GM12891 (cell line): ENCODE measurements around the gene ZFP36.

Experiments
- DNase-seq: peaks from one replicate; pipeline ENCODE4 v3.0.0; 2011; ENCODE audit warnings: low spot score; ENCODE audit not compliant: insufficient read length
- FAIRE-seq: peaks from 2 replicates; lab custom pipeline; 2011; peaks lifted over from hg19 to GRCh38; lab: Jason Lieb, UNC
- PAX5 ChIP-seq: IDR thresholded peaks from 2 replicates; pipeline ENCODE4 v1.6.1; 2011; ENCODE audit warnings: low read length, moderate library complexity, mild to moderate bottlenecking; ENCODE audit not compliant: insufficient read depth, severe bottlenecking
- POLR2A ChIP-seq: IDR thresholded peaks from 2 replicates; pipeline ENCODE4 v1.6.1; 2011; ENCODE audit warnings: low read depth, low read length, control low read depth
- POLR2AphosphoS5 ChIP-seq: IDR thresholded peaks from 2 replicates; pipeline ENCODE4 v1.6.1; 2011; ENCODE audit warnings: low read depth, low read length, control low read depth
- POU2F2 ChIP-seq: IDR thresholded peaks from 2 replicates; pipeline ENCODE4 v1.6.1; 2011; ENCODE audit warnings: low read depth, mild to moderate bottlenecking, control low read depth, low read length, moderate library complexity
- SPI1 ChIP-seq: IDR thresholded peaks from 2 replicates; pipeline ENCODE4 v1.6.1; 2011; ENCODE audit warnings: low read depth, low read length, control low read depth
- TAF1 ChIP-seq: IDR thresholded peaks from 2 replicates; pipeline ENCODE4 v1.6.1; 2011; ENCODE audit warnings: low read depth, low read length, control low read depth

Gene ZFP36

DNA sequence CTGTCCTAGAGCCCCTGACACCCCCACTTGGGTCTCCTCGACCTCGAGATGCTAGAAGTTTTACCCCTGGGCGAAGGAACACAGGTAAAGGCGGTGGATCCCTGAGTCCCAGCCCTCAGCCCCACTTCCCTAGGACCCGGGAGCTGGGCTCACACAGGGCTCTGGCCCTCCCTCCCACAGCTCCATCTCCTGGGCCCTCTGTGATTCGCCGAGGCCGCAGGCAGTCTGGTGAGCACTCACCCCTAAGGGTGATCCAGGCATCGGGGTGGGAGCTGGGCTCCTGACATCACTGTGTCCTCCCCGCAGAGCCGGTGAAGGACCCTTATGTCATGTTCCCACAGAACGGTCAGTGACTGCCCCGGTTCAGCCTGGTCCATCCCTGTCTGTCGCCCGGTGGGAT lies 14.1 kb downstream of the ZFP36 start:
- DNase-seq (no peak), FAIRE-seq (no peak)
- TF ChIP-seq POLR2AphosphoS5 (no peak), POLR2A (no peak), SPI1 (no peak), TAF1 (no peak), POU2F2 (no peak), PAX5 (no peak)

DNA sequence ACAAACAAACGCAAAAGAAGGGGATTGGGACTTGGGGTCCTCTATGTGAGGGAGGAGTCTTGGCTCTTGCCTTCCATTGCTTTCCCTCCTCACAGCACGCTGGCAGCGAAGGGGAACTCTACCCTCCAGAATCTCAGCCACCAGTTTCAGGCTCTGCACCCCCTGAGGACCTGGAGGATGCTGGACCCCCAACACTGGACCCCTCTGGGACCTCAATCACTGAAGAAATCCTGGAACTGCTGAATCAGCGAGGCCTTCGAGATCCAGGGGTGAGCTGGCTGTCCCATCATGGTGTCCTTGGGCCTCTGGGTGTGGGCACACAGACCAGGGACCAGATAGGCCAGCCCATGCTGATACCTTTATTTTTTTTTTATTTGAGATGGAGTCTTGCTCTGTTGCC lies 15.4 kb downstream of the ZFP36 start:
- TF ChIP-seq POLR2A (no peak), POU2F2 (no peak), SPI1 (no peak), PAX5 (no peak), POLR2AphosphoS5 (no peak), TAF1 (no peak)
- DNase-seq (no peak), FAIRE-seq (no peak)

DNA sequence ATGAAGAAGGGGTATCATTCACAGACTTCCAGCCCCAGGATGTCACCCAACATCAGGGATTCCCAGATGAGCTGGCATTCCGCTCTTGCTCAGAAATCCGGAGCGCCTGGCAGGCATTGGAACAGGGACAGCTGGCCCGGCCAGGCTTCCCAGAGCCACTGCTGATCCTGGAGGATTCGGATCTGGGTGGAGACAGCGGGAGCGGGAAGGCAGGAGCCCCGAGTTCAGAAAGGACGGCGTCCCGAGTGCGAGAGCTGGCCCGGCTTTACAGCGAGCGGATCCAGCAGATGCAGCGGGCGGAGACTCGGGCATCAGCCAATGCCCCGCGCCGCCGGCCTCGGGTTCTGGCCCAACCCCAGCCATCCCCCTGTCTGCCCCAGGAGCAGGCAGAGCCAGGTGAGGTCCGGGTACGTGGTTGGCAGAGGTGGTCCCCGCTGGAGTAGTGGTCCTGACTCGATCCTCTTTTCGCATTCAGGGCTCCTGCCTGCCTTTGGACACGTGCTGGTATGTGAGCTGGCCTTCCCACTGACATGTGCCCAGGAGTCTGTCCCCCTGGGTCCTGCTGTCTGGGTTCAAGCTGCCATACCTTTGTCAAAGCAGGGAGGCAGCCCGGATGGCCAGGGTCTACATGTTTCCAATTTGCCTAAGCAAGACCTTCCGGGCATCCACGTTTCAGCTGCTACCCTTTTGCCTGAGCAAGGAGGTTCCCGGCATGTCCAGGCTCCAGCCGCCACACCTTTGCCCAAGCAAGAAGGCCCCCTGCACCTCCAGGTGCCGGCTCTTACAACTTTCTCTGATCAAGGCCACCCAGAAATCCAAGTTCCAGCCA lies 16.8 kb downstream of the ZFP36 start:
- DNase-seq = no peak
- TF ChIP-seq POU2F2 = no peak
- no peak for TF ChIP-seq SPI1
- no peak for TF ChIP-seq POLR2A
- TF ChIP-seq POLR2AphosphoS5 = no peak
- no peak for TF ChIP-seq TAF1
- TF ChIP-seq PAX5 = no peak
- no peak for FAIRE-seq

DNA sequence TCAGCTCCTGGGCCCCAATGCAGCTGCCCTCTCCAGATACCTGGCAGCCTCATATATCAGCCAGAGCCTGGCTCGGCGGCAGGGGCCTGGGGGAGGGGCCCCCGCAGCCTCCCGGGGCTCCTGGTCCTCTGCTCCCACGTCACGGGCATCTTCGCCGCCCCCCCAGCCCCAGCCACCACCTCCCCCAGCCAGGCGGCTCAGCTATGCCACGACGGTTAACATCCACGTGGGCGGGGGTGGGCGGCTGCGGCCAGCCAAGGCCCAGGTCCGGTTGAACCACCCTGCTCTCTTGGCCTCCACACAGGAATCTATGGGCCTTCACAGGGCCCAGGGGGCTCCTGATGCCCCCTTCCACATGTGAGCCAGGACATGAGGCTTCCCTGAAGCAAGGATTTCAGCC lies 18.3 kb downstream of the ZFP36 start:
- TF ChIP-seq PAX5 (no peak), TAF1 (no peak), POU2F2 (no peak), SPI1 (no peak), POLR2A (no peak), POLR2AphosphoS5 (no peak)
- FAIRE-seq (no peak), DNase-seq (no peak)

DNA sequence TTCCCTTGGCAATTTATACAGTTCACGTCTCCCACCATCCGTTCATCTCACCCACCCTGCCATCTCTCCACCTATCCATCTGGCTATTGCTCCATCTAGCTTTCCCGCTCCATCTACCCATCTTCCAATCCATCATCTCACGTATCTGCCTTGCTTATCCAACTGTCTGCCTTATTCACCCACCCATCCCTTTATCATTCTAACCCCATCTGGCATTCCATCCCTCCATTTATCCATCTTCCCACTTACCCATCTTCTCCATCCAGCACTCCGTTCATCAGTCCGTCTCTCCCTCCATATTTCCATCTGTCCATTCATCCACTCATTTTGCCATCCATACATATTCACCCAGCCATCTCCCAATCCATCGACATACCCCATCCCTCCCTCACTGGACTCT lies 19.1 kb downstream of the ZFP36 start:
- no peak for FAIRE-seq
- no peak for DNase-seq
- TF ChIP-seq POLR2A = no peak
- TF ChIP-seq POLR2AphosphoS5 = no peak

DNA sequence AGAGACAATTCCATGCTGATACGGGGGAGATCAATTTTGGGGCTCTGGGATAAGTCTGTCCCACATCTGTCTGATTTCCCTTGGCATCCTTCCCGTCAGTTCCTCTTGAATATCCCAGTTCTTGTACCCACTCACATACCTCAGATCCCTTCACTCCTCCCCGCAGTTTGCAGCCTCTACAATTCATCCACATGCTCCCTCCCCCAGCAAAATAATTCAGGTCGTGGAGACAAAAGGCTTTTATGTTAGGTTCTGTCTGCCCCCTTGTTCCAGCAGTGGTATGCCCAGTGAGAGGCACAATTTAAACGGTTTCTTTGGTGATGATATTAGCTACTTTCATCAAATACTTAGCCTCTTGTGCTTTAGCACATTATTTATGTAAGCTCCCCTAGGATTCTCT lies 19.5 kb downstream of the ZFP36 start:
- DNase-seq = no peak
- FAIRE-seq = no peak
- TF ChIP-seq POU2F2 (no peak), PAX5 (no peak), SPI1 (no peak), POLR2AphosphoS5 (no peak), TAF1 (no peak), POLR2A (no peak)

DNA sequence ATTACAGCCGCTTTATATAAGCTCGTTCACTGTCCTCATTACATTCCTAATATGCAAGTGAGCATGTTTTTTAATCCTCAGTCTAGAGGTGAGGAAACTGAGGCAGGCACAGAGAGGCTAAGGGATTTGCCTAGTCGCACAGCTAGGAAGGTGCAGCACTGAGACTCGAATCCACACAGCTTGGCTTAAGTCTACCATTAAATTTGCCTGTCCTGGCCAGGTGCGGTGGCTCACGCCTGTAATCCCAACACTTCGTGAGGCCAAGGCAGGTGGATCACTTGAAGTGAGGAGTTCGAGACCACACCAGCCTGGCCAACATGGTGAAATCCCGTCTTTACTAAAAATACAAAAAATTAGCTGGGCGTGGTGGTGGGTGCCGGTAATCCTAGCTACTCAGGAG lies 21.1 kb downstream of the ZFP36 start:
- TF ChIP-seq SPI1 (no peak), POLR2AphosphoS5 (no peak), POU2F2 (no peak), TAF1 (no peak), POLR2A (no peak), PAX5 (no peak)
- FAIRE-seq (no peak), DNase-seq (no peak)

DNA sequence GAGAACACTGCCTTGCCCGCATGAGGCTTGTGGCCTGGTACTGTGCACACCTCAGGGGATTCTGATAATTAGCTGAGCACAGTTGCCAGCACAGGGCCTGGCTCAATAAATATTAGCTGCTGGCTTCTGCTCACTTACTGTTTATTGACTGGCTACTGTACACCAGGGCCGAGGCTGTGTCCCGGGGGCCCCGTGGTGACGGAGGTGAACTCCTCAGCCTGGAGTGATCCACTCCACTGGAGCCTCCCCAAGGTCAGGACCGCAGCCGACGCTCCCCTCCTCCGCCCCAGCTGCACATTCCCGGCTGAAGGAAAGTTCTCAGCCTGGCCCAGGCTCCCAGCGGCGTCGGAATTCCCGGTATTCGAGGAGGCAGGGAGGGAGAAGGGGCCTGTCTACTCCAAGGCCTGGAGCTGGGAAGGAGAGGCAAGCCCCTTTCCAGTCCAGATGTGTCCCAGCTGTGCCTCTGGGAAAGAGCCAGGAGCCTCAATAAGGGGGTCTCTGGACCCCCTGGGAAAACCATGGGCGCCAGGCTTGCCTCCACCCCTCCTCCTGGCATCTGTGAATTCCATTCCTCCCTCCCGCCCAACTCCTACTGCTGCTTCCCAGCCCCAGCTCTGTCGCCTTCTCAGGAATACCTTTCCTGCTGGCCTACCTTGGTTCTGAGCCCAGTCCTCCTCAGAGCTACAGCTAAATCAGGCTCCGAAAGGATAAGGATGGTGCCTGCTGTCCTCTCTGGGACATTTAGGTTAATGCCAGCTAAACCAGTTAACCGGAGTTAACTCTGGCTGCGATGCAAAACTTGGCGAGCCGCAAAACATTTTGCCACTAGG lies 21.9 kb downstream of the ZFP36 start:
- FAIRE-seq (no peak), DNase-seq (no peak)
- no peak for TF ChIP-seq POU2F2
- TF ChIP-seq PAX5 = no peak
- TF ChIP-seq TAF1 = no peak
- no peak for TF ChIP-seq SPI1
- no peak for TF ChIP-seq POLR2AphosphoS5
- no peak for TF ChIP-seq POLR2A
